Measurements from ENCODE around the gene AUTS2. TPM values are rescaled to one million over a fixed set of nuclear protein-coding genes. Genes with fewer than 3 reads are reported as not detected.

Gene AUTS2
- total RNA-seq, 1 experiment from 2014 or later = 256 TPM

GRCh38 chr7:70634071-70634470 is 1035.8 kb downstream of the AUTS2 start:
- H3K9ac ChIP-seq (ENCODE audit: extremely low read depth, insufficient read length, low read length) = no peak overlapping the region
- no peak overlapping the region for H3K56ac ChIP-seq (ENCODE audit: insufficient read length, low read depth, low read length)
- H3K27me3 ChIP-seq (ENCODE audit: insufficient read depth, low read length) = no peaks in the 10 kb centered on the region; the same call in 1 of the 2 replicates
- no peak overlapping the region for H3K4me2 ChIP-seq (ENCODE audit: insufficient read depth, insufficient read length, low read length)
- no peaks in the 10 kb centered on the region; a peak in 1 of 5 replicates for H3K9me3 Mint-ChIP-seq
- no peak overlapping the region for H3K4me3 Mint-ChIP-seq
- no peak overlapping the region for H2BK12ac ChIP-seq (ENCODE audit: insufficient read length, low read depth, low read length)
- H3K23me2 ChIP-seq (ENCODE audit: insufficient read length, low read depth, low read length, poor library complexity, severe bottlenecking) = no peaks in the 10 kb centered on the region
- no peaks in the 10 kb centered on the region for H3K9me3 ChIP-seq (ENCODE audit: control insufficient read depth, low read depth, low read length)
- no peak overlapping the region for H4K5ac ChIP-seq (ENCODE audit: insufficient read length, low read depth, low read length)
- peaks cover 67 to 68% of the 10 kb centered on the region in 2 experiments for H3K4me1 Mint-ChIP-seq
- peak overlapping the region in 1 of 3 experiments; percentile 56; a peak in 1 of 7 replicates for H3K27ac Mint-ChIP-seq
- H3K79me2 ChIP-seq (ENCODE audit: insufficient read depth, low read length) = no peaks in the 10 kb centered on the region
- H3K4me1 ChIP-seq (ENCODE audit: insufficient read depth, low read length) = peaks cover 8% of the 10 kb centered on the region
- no peak overlapping the region for H4K8ac ChIP-seq (replicated peaks; ENCODE audit: insufficient read length, low read depth, low read length)
- DNase-seq = no peak
- no peak overlapping the region for H3K4ac ChIP-seq (ENCODE audit: low read depth, low read length)
- H3K27me3 Mint-ChIP-seq (ENCODE audit: low read depth) = peaks cover 64% of the 10 kb centered on the region
- H4K91ac ChIP-seq (ENCODE audit: insufficient read length, low read depth, low read length) = no peak overlapping the region
- TF ChIP-seq CTCF (conservative IDR thresholded peaks at IDR 0.05) = no peak
- H3K14ac ChIP-seq (ENCODE audit: insufficient read depth, low read length) = no peak overlapping the region
- no peaks in the 10 kb centered on the region for H4K20me1 ChIP-seq (ENCODE audit: control insufficient read depth, insufficient read depth, insufficient read length)
- H3K36me3 Mint-ChIP-seq (ENCODE audit: insufficient read depth in 1 of 3, low read depth in 3 of 3) = peaks cover 0 to 10% (median 3%) of the 10 kb centered on the region in 3 experiments; a peak in 3 of 7 replicates
- WGBS (ENCODE audit: extremely low coverage, insufficient read length, low lambda C conversion rate) = no CpG with 5 or more reads among the region's 8 CpGs
- no peak overlapping the region for H2AFZ ChIP-seq (ENCODE audit: low read length)
- H2BK20ac ChIP-seq (ENCODE audit: low read depth, low read length, poor library complexity, severe bottlenecking) = no peak overlapping the region
- H2BK15ac ChIP-seq (ENCODE audit: low read depth, low read length) = no peak overlapping the region
- no peaks in the 10 kb centered on the region for H3K79me1 ChIP-seq (ENCODE audit: insufficient read depth, low read depth, low read length, poor library complexity, severe bottlenecking)
- H3K18ac ChIP-seq (ENCODE audit: insufficient read length, low read depth, low read length) = no peak overlapping the region
- no peak overlapping the region for H3T11ph ChIP-seq (ENCODE audit: low read length)
- H3K23ac ChIP-seq (ENCODE audit: insufficient read length, low read depth, low read length) = no peak overlapping the region
- H3K27ac ChIP-seq (ENCODE audit: insufficient read length, low read depth, low read length) = no peak overlapping the region
- H2BK120ac ChIP-seq (ENCODE audit: low read depth, low read length, poor library complexity, severe bottlenecking) = no peak overlapping the region
- no peak overlapping the region for H2BK5ac ChIP-seq (ENCODE audit: insufficient read length, low read length)
- no peak overlapping the region for H2AK5ac ChIP-seq (ENCODE audit: insufficient read length, low read length)

Data from H9 (cell line).